ENCODE measurements around the gene SLC12A5.

SLC12A5 gene

DNA sequence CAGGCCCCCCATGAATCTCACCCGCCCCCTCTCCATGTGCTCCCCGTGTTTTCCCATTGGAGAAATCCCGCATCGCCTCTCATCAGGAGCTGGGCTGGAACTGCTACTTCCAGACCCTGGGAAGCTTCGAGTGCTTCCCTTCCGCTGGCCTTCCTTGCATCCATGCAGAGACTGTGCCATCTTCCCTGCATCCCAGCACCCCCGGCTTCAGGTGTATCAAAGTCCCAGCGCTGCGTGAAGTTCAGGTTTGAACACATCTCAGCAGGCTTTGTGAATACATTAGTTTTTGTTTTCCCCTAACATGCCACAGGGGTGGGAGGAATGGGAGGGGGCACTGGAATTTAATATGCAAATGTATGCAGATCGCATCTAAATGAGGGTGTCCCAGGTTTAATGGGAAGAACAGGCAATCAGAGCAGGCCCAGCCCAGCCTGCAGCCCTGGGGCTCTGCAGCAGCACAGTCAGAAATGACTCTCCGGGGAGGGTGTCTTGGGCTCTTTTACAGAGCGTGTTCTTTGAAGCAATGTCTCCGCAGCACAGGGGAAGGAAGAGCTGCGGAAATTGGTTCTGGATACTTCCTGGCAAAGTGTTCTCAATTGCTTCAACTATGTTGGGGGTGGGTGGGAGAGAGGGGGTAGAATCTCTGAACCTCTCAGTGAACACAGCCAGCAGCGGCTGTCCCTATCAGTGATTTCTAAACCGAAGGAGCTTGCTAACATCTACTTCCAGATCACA lies 28.6 kb upstream of the SLC12A5 start:
- H3K27me3 Mint-ChIP-seq: peaks cover 48% of the 10 kb centered on the region
- DNase-seq (no peak), ATAC-seq (peak; percentile 41)
- H3K9me3 Mint-ChIP-seq: no peaks in the 10 kb centered on the region
- H3K27ac Mint-ChIP-seq: no peak overlapping the region
- peaks cover 66% of the 10 kb centered on the region for H3K4me1 Mint-ChIP-seq
- peak overlapping the region in 1 of 2 donors; percentile 4 for H3K4me3 Mint-ChIP-seq

- peaks cover 58% of the 10 kb centered on the region for H3K27me3 Mint-ChIP-seq
- no peak for ATAC-seq
- no peaks in the 10 kb centered on the region for H3K9me3 Mint-ChIP-seq
- H3K4me1 Mint-ChIP-seq: peaks cover 71% of the 10 kb centered on the region
- no peak overlapping the region for H3K4me3 Mint-ChIP-seq
- no peak for DNase-seq
- no peak overlapping the region for H3K27ac Mint-ChIP-seq
Observed at GRCh38 chr20:46001498-46001897, 27.5 kb upstream of the SLC12A5 start.

DNA sequence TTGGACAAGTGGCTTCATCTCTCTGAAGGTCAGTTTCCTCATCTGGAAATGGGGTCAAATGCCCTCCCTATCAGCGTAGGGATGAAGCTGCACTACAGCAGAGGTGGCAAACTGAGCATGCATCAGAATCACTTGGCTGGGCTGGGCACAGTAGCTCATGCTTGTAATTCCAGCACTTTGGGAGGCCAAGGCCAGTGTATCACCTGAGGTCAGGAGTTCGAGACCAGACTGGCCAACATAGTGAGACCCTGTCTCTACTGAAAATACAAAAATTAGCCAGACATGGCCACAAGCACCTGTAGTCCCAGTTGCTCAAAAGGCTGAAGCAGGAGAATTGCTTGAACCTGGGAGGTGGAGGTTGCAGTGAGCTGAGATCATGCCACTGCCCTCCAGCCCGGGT lies 27.0 kb upstream of the SLC12A5 start:
- no peaks in the 10 kb centered on the region for H3K9me3 Mint-ChIP-seq
- peaks cover 57% of the 10 kb centered on the region for H3K27me3 Mint-ChIP-seq
- DNase-seq: no peak
- no peak overlapping the region for H3K27ac Mint-ChIP-seq
- no peak for ATAC-seq
- no peak overlapping the region for H3K4me3 Mint-ChIP-seq
- peaks cover 72% of the 10 kb centered on the region for H3K4me1 Mint-ChIP-seq

- Mint-ChIP-seq H3K27ac (no peak overlapping the region), H3K9me3 (no peaks in the 10 kb centered on the region), H3K27me3 (peaks cover 63% of the 10 kb centered on the region), H3K4me3 (peak overlapping the region in 1 of 2 donors; percentile 46), H3K4me1 (peaks cover 71% of the 10 kb centered on the region)
- DNase-seq: no peak
- ATAC-seq: no peak
Observed at GRCh38 chr20:46004187-46004586, 24.8 kb upstream of the SLC12A5 start.

DNA sequence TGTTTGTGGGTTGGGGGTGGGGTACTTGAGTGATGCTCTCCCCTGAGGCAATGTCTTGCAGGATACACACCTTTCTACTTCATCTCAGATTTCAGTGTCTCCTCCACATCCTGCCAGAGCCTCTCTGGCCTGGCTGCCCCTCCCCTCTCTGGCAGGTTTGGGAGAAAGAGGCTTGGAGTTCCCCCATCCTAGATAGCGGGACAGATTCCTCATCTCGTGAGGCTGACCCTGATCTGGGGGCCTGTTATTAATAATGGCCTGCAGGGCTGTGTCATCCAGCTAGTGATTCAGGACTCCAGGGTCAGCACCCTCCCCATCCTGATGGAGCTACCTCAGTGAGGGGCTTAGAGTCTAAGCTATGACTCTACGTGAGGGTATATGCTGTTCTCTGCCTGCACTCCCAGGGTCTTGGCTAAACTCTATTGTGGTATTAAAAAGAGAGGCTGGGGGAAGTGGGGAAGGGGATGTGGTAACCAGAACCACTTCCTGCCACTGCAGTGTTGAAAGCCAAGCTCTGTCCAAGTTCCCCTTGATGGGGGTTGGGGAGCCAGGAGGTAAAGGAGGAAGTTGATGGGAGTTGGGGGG lies 24.0 kb upstream of the SLC12A5 start:
- Mint-ChIP-seq H3K4me1 (peaks cover 70% of the 10 kb centered on the region), H3K27ac (no peak overlapping the region), H3K4me3 (peak overlapping the region; percentile 25 to 63), H3K9me3 (no peaks in the 10 kb centered on the region), H3K27me3 (peaks cover 65% of the 10 kb centered on the region)
- DNase-seq: peak in 1 of 2 donors; percentile 39
- ATAC-seq: peak; percentile 77

DNA sequence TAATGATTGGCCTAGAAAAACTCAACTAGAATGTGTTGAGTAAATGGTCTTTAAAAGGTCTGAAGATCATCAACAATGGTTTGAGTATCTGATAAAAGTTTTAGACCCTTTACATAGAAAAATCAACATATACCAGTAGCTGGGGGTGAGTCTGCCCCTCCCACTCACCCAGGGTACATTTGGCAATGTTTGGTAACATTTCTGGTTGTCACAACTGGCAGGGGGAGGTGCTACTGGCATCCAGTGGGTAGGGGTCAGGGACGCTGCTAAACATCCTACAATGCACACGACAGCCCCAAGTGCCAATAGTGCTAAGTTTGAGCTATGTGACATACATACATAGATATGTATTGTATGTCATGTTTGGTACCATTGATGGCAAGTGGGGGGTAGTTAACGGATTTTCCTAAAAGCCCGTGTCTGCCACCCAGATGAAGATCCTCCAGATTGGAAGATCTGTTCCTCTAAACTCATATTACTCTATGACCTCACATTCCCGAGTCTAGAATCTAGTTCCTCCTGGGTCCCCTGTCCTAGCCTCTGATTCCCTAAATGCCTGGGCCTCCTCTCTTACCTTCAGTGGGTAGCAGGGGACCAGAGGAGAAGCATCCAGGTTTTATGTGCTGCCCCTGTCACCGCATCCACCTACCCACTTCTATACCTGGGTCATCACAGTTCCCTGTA lies 22.9 kb upstream of the SLC12A5 start:
- Mint-ChIP-seq H3K4me1 (peaks cover 73% of the 10 kb centered on the region), H3K9me3 (no peaks in the 10 kb centered on the region), H3K27me3 (peaks cover 77% of the 10 kb centered on the region), H3K27ac (no peak overlapping the region), H3K4me3 (peak overlapping the region in 1 of 2 donors; percentile 16)
- no peak for ATAC-seq
- no peak for DNase-seq

GRCh38 chr20:46006964-46007363 lies 22.1 kb upstream of the SLC12A5 start:
- ATAC-seq (no peak), DNase-seq (no peak)
- H3K27me3 Mint-ChIP-seq: peaks cover 85% of the 10 kb centered on the region
- peaks cover 81% of the 10 kb centered on the region for H3K4me1 Mint-ChIP-seq
- no peak overlapping the region for H3K4me3 Mint-ChIP-seq
- H3K9me3 Mint-ChIP-seq: peaks cover 0 to 4% of the 10 kb centered on the region in 2 donors
- no peak overlapping the region for H3K27ac Mint-ChIP-seq

GRCh38 chr20:46007671-46008070 lies 21.3 kb upstream of the SLC12A5 start:
- no peak overlapping the region for H3K27ac Mint-ChIP-seq
- peaks cover 88% of the 10 kb centered on the region for H3K4me1 Mint-ChIP-seq
- H3K27me3 Mint-ChIP-seq: peaks cover 91% of the 10 kb centered on the region
- peak overlapping the region; percentile 17 to 55 for H3K4me3 Mint-ChIP-seq
- H3K9me3 Mint-ChIP-seq: peaks cover 0 to 5% of the 10 kb centered on the region in 2 donors
- DNase-seq: no peak
- no peak for ATAC-seq

DNA sequence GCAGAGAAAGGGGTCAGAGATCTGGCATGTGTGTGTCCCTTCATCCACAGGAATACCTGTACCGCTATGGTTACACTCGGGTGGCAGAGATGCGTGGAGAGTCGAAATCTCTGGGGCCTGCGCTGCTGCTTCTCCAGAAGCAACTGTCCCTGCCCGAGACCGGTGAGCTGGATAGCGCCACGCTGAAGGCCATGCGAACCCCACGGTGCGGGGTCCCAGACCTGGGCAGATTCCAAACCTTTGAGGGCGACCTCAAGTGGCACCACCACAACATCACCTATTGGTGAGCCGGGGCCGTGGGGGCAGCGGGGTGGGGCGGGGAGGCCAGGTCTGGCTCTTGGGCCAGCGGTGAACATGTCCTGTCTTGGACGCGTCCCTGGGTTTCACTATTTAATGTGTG lies 19.2 kb upstream of the SLC12A5 start:
- Mint-ChIP-seq H3K27me3 (peaks cover 94% of the 10 kb centered on the region), H3K4me3 (no peak overlapping the region), H3K4me1 (peaks cover 94% of the 10 kb centered on the region), H3K9me3 (peaks cover 0 to 5% of the 10 kb centered on the region in 2 donors), H3K27ac (no peak overlapping the region)
- ATAC-seq (no peak), DNase-seq (no peak)

DNA sequence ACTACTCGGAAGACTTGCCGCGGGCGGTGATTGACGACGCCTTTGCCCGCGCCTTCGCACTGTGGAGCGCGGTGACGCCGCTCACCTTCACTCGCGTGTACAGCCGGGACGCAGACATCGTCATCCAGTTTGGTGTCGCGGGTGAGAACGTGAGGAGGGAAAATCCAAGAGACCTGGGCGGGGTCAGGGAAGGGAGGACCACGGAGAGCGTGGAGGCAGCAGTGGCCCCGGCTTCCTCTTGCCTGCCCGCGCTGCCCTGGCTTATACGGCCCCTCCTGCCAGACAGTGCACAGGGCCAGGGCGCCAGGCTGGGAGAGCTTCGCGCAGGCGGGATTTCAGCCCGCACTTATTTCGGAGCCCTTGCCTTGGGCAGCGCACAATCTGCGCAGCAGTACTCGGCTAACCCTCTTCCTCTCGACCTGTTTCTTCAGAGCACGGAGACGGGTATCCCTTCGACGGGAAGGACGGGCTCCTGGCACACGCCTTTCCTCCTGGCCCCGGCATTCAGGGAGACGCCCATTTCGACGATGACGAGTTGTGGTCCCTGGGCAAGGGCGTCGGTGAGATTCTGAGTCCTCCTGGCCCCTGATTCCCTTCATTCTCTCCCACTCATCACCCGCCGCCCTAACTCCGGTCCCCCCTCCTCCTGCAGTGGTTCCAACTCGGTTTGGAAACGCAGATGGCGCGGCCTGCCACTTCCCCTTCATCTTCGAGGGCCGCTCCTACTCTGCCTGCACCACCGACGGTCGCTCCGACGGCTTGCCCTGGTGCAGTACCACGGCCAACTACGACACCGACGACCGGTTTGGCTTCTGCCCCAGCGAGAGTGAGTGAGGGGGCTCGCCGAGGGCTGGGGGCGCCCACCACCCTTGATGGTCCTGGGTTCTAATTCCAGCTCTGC lies 18.3 kb upstream of the SLC12A5 start:
- H3K27ac Mint-ChIP-seq: peak overlapping the region; percentile 1 to 63
- H3K4me3 Mint-ChIP-seq: peak overlapping the region; percentile 65 to 75
- peak; percentile 38 for ATAC-seq
- DNase-seq: peak; percentile 40 to 48
- peaks cover 0 to 5% of the 10 kb centered on the region in 2 donors for H3K9me3 Mint-ChIP-seq
- peaks cover 92% of the 10 kb centered on the region for H3K27me3 Mint-ChIP-seq
- H3K4me1 Mint-ChIP-seq: peaks cover 88% of the 10 kb centered on the region

- no peak for ATAC-seq
- Mint-ChIP-seq H3K4me3 (peak overlapping the region; percentile 65 to 75), H3K9me3 (peaks cover 0 to 5% of the 10 kb centered on the region in 2 donors), H3K27me3 (peaks cover 81% of the 10 kb centered on the region), H3K4me1 (peaks cover 78% of the 10 kb centered on the region), H3K27ac (no peak overlapping the region)
- DNase-seq: peak; percentile 47 to 56
Observed at GRCh38 chr20:46011631-46012482, 17.2 kb upstream of the SLC12A5 start.

GRCh38 chr20:46012921-46013320 lies 16.1 kb upstream of the SLC12A5 start:
- DNase-seq (no peak), ATAC-seq (no peak)
- Mint-ChIP-seq H3K9me3 (peaks cover 0 to 5% of the 10 kb centered on the region in 2 donors), H3K4me1 (peaks cover 69% of the 10 kb centered on the region), H3K4me3 (peak overlapping the region; percentile 4 to 54), H3K27ac (peak overlapping the region in 1 of 2 donors; percentile 56), H3K27me3 (peaks cover 76% of the 10 kb centered on the region)

DNA sequence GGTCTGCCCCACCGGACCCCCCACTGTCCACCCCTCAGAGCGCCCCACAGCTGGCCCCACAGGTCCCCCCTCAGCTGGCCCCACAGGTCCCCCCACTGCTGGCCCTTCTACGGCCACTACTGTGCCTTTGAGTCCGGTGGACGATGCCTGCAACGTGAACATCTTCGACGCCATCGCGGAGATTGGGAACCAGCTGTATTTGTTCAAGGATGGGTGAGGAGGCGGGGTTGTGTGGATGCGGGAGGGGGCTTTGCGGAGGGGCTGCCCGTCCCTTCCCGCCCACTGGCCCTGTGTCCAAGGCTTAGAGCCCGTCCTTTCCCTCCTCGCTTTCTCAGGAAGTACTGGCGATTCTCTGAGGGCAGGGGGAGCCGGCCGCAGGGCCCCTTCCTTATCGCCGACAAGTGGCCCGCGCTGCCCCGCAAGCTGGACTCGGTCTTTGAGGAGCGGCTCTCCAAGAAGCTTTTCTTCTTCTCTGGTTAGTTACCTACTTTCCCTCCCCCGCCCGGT lies 15.6 kb upstream of the SLC12A5 start:
- Mint-ChIP-seq H3K4me1 (peaks cover 65% of the 10 kb centered on the region), H3K27me3 (peaks cover 80% of the 10 kb centered on the region), H3K4me3 (peak overlapping the region; percentile 74 to 85), H3K27ac (no peak overlapping the region), H3K9me3 (peaks cover 0 to 5% of the 10 kb centered on the region in 2 donors)
- ATAC-seq (no peak), DNase-seq (no peak)

GRCh38 chr20:46013829-46014516 lies 15.0 kb upstream of the SLC12A5 start:
- Mint-ChIP-seq H3K4me1 (peaks cover 59% of the 10 kb centered on the region), H3K4me3 (peak overlapping the region; percentile 74 to 85)
- peak; percentile 91 for ATAC-seq

More at GRCh38 chr20:46013829-46014516, 15.0 kb upstream of the SLC12A5 start:
- H3K9me3 Mint-ChIP-seq: peaks cover 0 to 5% of the 10 kb centered on the region in 2 donors
- peak; percentile 76 to 77 for DNase-seq
- H3K27ac Mint-ChIP-seq: peak overlapping the region in 1 of 2 donors; percentile 49
- peaks cover 81% of the 10 kb centered on the region for H3K27me3 Mint-ChIP-seq
